Activated T-helper 17 cell treated with anti-CD3 and anti-CD28 coated beads, Interleukin-2, amount 50 U/mL, for 72 hours (primary cell): Measurements from ENCODE around the gene CHST13. TPM values are rescaled to one million over a fixed set of nuclear protein-coding genes. Genes with fewer than 3 reads are reported as not detected.
"Not testable (repeated sequence)": the region's sequence is repeated elsewhere in the genome, so short reads cannot be mapped to it uniquely, and the experiment has no call there.

Experiments used
- ATAC-seq: fragments of 150-1000 bp; cut with Tn5 transposase; replicated peaks from 2 replicates; pipeline ENCODE4 v1.10.0; 2021; ENCODE audit warnings: mild to moderate bottlenecking, moderate library complexity
- H3K27ac Mint-ChIP-seq: one replicate; pipeline ENCODE4 v1.8.0; 2022; ENCODE audit warnings: mixed read lengths
- H3K27me3 Mint-ChIP-seq: one replicate; pipeline ENCODE4 v1.8.0; 2022; ENCODE audit warnings: mixed read lengths
- H3K36me3 Mint-ChIP-seq: one replicate; pipeline ENCODE4 v1.8.0; 2022; ENCODE audit warnings: low read depth, mild to moderate bottlenecking, mixed read lengths
- H3K4me1 Mint-ChIP-seq: one replicate; pipeline ENCODE4 v1.8.0; 2022; ENCODE audit warnings: mixed read lengths
- H3K4me3 Mint-ChIP-seq: one replicate; pipeline ENCODE4 v1.8.0; 2022; ENCODE audit warnings: mild to moderate bottlenecking, mixed read lengths
- H3K9me3 Mint-ChIP-seq: one replicate; pipeline ENCODE4 v1.8.0; 2022; ENCODE audit warnings: mixed read lengths
- total RNA-seq, 2 donors: library from RNA; stranded (reverse); gene quantifications; one replicate each; pipeline ENCODE4 v1.2.3, GENCODE V29; 2022

CHST13 gene
- total RNA-seq, 2 donors from 2014 or later: not detected

DNA sequence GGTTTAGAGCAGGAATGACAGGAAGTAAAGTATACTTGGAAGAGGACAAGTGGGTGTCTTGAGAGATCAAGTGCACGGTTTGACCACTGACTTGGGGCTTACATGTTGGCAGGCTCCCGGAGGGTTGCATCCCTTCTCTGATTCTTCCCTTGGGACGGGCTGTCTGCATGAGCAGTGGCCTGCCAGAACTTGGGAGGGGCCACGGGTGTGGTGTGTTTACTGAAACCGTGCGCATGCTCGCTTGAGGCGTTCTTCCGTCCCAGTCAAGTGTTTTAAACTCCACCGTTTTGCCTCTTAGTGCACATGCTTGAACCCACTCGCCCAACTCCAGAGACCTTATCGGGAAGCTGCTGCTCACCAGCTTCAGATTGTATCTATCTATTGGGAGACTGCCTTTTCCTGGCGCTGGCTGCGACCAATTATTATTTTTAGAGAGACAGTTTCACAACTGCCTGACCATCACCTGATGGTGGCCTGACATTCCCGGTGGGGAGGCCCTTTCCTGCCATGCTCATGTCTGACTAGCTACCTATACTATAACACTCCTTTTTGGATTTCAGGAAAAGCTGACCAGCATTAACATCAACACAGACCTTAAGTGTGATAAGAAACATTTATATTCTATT, 49.6 kb downstream of the CHST13 start:
- H3K4me1 Mint-ChIP-seq: no peaks in the 10 kb centered on the region
- H3K36me3 Mint-ChIP-seq: no peaks in the 10 kb centered on the region
- H3K27me3 Mint-ChIP-seq: peaks cover 39% of the 10 kb centered on the region
- H3K9me3 Mint-ChIP-seq: no peaks in the 10 kb centered on the region
- no peak overlapping the region for H3K4me3 Mint-ChIP-seq
- H3K27ac Mint-ChIP-seq: no peak overlapping the region
- no peak for ATAC-seq

DNA sequence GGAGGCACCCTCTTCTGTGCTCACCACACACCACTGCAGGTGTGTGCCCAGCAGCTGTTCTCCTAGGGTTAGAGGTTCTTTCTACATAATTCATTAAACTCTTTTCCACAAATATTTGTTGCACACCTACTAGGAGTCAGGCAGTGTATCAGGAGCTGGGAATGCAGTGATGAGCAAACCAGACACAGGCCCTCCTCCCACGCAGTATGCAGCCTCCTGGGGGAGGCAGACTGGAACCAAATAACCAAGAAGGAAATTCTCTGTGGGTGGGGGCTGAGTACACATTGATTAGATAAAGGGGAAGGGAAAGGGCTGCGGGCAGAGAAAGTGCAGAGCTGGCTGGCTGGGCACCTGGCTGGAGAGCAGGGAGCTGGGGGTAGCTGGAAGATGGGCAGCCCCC, 53.3 kb downstream of the CHST13 start:
- no peak for ATAC-seq
- H3K27ac Mint-ChIP-seq: no peak overlapping the region

DNA sequence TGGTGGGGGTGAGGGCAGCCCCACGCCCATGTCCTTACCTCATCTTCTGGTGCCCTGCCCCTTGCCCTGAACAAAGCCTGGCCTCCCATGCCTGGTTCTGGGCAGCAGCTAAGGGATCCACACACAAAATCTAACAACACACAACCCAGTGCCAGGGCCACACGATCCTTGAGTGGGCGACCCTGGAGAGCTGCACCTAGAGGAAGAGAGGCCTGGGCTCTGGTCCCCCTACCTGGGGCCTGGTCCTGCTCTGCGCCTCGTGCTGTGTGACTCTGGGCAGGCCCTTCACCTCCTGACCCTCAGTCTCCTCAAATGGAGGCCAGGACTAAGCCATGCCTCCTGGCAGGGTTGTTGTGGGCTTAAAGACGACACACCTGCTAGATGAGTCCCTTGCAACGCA, 54.7 kb downstream of the CHST13 start:
- Mint-ChIP-seq H3K9me3 (no peaks in the 10 kb centered on the region), H3K4me1 (no peaks in the 10 kb centered on the region), H3K36me3 (no peaks in the 10 kb centered on the region), H3K27ac (no peak overlapping the region), H3K4me3 (no peak overlapping the region), H3K27me3 (peaks cover 37% of the 10 kb centered on the region)
- no peak for ATAC-seq

More for the DNA sequence above, 53.3 kb downstream of the CHST13 start:
- Mint-ChIP-seq H3K4me1 (no peaks in the 10 kb centered on the region), H3K9me3 (no peaks in the 10 kb centered on the region), H3K27me3 (peaks cover 46% of the 10 kb centered on the region), H3K36me3 (no peaks in the 10 kb centered on the region), H3K4me3 (no peak overlapping the region)

DNA sequence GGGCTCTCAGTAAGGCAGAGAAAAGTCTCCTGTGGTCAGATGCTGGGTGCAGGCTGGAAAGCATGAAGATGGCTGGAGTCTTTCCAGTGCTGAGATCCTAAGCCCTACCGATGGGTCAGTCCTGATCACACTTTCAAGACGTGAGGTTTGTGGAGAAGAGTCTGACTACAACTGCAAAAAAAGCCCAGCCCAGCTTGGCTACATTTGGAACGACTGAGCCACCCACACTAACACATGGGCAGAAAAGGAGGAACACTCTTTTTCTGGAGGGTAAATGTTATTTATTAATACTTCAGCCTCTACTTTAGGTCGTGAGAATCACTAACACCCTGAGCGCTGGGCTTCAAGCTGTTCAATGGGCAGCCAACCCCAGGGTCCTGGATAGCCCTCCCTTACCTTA, 56.8 kb downstream of the CHST13 start:
- Mint-ChIP-seq H3K4me1 (no peaks in the 10 kb centered on the region), H3K9me3 (no peaks in the 10 kb centered on the region)
- ATAC-seq: no peak

DNA sequence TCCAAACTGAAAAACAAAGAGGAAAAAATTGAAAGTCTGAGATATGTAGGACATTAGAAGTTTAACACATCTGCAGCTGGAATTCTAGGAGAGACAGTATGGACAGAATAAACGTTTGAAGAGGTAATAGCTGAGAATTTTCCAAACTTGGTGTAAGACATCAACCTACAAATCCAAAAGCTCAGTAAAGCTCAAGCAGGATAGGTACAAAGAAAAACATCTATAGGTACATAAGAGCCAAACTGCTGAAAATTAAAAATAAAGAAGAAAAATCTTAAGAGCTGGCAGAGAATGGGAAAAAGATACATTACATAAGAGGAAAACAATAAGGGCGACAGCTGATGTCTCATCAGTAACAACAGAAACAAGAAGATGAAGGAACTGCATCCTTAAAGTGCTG, 57.6 kb downstream of the CHST13 start:
- no peaks in the 10 kb centered on the region for H3K4me1 Mint-ChIP-seq
- H3K36me3 Mint-ChIP-seq: no peaks in the 10 kb centered on the region
- no peak overlapping the region for H3K27ac Mint-ChIP-seq
- H3K9me3 Mint-ChIP-seq: no peaks in the 10 kb centered on the region
- H3K27me3 Mint-ChIP-seq: peaks cover 20% of the 10 kb centered on the region
- no peak for ATAC-seq
- H3K4me3 Mint-ChIP-seq: no peak overlapping the region

More for the DNA sequence above, 56.8 kb downstream of the CHST13 start:
- Mint-ChIP-seq H3K27me3 (peaks cover 26% of the 10 kb centered on the region), H3K36me3 (no peaks in the 10 kb centered on the region), H3K4me3 (no peak overlapping the region), H3K27ac (no peak overlapping the region)

DNA sequence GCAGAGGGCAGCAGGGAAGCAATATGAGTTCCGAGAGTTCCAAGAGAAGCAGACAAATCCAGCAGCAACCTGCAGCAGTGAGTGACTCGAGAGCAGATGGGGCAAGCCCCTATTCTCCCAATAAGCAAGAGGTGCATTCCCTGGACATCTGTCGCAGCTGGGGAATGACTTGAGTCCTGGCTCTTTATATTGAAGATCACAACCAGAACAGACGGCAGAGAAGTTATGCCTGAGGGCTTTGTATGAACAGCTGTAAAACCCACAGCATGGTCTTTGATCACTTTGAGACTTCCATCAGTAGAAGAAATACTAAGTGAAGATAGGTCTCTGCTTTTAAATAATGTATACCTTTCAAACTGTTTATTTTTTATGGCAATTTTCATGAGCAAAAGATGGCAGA, 58.4 kb downstream of the CHST13 start:
- H3K27ac Mint-ChIP-seq: no peak overlapping the region
- H3K4me3 Mint-ChIP-seq: no peak overlapping the region
- no peaks in the 10 kb centered on the region for H3K9me3 Mint-ChIP-seq
- no peaks in the 10 kb centered on the region for H3K36me3 Mint-ChIP-seq
- no peaks in the 10 kb centered on the region for H3K4me1 Mint-ChIP-seq
- ATAC-seq: no peak
- H3K27me3 Mint-ChIP-seq: peaks cover 16% of the 10 kb centered on the region

DNA sequence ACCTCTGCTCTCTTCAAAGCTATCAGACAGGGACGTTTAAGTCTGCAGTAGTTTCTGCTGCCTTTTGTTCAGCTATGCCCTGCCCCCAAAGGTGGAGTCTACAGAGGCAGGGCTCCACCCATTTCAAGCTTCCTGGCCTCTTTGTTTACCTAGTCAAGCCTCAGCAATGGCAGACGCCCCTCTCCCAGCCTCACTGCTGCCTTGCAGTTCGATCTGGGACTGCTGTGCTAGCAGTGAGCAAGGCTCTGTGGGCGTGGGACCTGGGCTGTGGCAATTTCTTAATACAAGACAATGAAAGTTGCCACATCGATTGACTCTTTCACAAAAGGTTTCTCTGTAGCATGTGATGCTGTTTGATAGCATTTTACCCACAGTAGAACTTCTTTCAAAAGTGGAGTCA, 67.6 kb downstream of the CHST13 start:
- not testable (repeated sequence) for H3K4me1 Mint-ChIP-seq, H3K4me3 Mint-ChIP-seq, ATAC-seq, H3K36me3 Mint-ChIP-seq, H3K27ac Mint-ChIP-seq
- Mint-ChIP-seq H3K9me3 (peaks cover 13% of the 10 kb centered on the region), H3K27me3 (peaks cover 25% of the 10 kb centered on the region)

Other genes with a start within 250 kb of the CHST13 start
- gene KLF15, start 166.7 kb upstream of the CHST13 start, total RNA-seq: under 1 TPM in 1 of 2 donors, not detected in 1; 0.16 TPM
- gene CFAP100, start 129.2 kb upstream of the CHST13 start, total RNA-seq: not detected
- gene ZXDC, start 48.3 kb upstream of the CHST13 start, total RNA-seq: 10 to 100 TPM; 26.5 to 27.0 TPM
- gene UROC1, start 6.4 kb upstream of the CHST13 start, total RNA-seq: not detected
- gene C3orf22, start 34.8 kb downstream of the CHST13 start, total RNA-seq: not detected
- gene TXNRD3, start 131.0 kb downstream of the CHST13 start, total RNA-seq: 1 to 10 TPM in 1 of 2 donors, under 1 TPM in 1; 0.98 to 1.3 TPM
- 1 to 10 TPM; 8.7 to 9.9 TPM for gene CHCHD6, start 180.1 kb downstream of the CHST13 start, total RNA-seq